Subcutaneous adipose tissue (tissue), 4 donors: ENCODE results near the gene ATL1. TPM values are rescaled to one million over a fixed set of nuclear protein-coding genes. Genes with fewer than 3 reads are reported as not detected.

Experiments used
- total RNA-seq, 4 donors: library from RNA; depleted of rRNA; stranded (reverse); fragments of >200 nt; gene quantifications; one replicate each; pipeline ENCODE4 v1.1.0, GENCODE V29; 2016
- TF ChIP-seq, protein P1 (sequence below): fragments of 450-650 bp; IDR thresholded peaks from one replicate; pipeline ENCODE4 v1.5.1; 2016; ENCODE audit warnings: low read depth, mild to moderate bottlenecking, control low read depth, antibody characterized with exemption, moderate library complexity

ATL1 gene
- total RNA-seq, 4 donors from 2014 or later, result 2.4 to 5.4 (median 4.9) TPM

DNA sequence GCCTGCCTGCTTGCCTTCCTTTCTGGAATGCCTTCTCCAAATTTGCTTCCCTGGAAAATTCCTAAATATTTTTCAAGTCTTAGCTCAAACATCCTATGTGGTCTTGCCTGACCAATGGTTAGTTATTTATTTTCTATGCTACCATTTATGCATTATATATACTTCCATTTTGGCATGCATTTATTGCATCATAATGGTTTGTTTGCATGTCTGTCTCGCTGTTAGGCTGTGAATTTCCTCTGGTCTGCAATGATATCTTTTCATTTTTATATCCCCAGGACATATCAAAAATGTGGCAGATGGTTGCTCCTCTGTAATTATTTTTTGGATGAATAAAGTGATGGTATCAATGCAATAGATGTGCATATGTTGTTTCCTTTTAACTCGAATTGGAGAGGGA lies 30.5 kb downstream of the ATL1 start:
- TF ChIP-seq, protein P1, sequence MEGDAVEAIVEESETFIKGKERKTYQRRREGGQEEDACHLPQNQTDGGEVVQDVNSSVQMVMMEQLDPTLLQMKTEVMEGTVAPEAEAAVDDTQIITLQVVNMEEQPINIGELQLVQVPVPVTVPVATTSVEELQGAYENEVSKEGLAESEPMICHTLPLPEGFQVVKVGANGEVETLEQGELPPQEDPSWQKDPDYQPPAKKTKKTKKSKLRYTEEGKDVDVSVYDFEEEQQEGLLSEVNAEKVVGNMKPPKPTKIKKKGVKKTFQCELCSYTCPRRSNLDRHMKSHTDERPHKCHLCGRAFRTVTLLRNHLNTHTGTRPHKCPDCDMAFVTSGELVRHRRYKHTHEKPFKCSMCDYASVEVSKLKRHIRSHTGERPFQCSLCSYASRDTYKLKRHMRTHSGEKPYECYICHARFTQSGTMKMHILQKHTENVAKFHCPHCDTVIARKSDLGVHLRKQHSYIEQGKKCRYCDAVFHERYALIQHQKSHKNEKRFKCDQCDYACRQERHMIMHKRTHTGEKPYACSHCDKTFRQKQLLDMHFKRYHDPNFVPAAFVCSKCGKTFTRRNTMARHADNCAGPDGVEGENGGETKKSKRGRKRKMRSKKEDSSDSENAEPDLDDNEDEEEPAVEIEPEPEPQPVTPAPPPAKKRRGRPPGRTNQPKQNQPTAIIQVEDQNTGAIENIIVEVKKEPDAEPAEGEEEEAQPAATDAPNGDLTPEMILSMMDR, result no peak

DNA sequence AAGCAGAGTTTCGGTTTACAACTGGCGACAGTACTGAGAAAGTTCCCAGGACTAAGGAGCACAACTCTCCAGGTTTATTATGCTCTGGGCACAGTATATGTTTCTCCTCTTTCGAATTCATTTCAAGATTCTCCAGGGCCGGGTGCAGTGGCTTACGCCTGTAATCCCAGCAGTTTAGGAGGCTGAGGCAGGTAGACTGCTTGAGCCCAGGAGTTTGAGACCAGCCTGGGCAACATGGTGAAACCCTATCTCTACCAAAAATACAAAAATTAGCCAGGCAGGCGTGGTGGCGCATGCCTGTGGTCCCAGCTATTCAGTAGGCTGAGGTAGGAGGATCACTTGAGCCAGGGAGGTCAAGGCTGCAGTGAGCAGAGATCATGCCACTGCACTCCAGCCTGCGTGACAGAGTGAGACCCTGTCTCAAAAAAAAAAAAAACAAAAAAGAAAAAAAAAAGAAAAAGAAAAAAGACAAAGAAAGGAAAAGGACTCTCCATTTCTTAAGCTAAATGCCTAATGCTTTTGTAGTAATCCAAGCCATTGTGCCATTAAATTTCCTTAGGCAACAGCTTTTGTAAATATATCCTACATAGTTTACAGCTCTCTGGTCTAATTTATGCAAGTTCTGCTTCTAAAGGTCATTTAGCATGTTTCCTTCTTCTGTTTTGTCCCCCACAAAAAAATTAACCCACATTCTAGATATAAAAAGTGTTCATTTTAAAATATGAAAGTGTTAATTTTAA lies 34.8 kb downstream of the ATL1 start:
- TF ChIP-seq, protein P1, result no peak

DNA sequence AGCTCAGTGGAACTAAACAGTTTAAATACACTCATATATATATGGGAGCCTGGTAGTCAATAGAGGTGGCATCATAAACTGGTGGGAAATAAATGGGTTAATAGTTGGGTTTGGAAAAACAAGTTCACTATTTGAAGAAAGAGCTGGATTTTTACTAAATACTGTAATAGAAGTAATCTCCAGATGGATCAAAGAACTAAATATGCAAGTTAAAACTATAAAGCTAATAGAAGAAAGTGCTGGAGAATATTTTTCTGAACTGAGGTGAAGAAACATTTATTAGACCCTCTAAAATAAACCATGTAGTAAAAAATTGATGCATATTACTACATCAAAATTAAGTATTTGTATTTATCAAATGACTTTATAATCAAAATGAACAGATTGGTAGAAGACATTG lies 38.8 kb downstream of the ATL1 start:
- TF ChIP-seq, protein P1, result no peak

DNA sequence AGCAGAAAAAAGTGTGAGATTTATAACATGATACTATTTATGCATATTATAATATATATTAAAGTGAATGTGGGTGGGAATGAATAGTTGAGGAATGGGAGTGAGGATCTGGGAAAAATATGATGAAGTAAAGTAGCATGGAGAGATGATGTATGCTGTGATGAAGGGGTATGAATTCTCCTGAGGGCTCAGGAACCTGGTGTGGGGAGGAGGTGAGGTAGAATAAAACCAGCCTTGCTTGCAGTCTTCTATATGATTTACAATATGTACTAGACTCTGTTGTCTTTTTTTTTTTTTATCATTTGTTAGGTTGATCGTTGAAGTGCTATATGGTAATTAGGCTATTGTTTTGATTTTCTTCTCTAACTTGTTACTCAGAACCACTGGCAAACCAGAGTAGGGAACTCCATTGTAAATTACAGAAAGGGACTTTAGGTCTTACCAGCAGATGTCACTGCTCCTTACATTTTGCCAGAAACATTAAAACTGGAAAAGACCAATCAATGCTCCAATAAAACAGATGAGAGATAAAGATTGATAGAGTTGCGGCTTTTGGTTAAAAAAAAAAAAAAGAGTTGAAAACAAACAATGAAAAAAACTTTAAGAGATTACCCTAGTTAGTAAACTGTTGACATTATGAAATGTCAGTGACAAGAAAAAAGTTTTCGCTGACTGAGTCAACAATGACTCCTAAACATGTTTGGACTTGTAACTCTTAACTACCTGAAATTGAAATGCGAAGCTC lies 39.9 kb downstream of the ATL1 start:
- TF ChIP-seq, protein P1, result no peak

DNA sequence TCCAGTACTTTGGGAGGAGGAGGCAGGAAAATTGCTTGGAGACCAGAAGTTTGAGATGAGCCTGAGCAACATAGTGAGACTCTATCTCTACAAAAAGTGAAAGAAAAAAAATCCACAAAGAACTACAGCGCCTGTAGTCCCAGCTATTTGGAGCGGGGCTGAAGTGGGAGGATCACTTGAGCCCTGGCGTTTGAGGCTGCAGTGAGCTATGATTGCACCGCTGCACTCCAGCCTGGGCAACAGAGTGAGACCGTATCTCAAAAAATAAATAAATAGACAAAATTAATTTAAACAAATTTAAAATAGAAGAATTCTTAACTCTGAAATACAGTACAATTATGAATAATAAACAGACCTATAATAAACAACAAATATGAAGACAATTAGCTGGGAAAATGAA lies 40.9 kb downstream of the ATL1 start:
- TF ChIP-seq, protein P1, result no peak

DNA sequence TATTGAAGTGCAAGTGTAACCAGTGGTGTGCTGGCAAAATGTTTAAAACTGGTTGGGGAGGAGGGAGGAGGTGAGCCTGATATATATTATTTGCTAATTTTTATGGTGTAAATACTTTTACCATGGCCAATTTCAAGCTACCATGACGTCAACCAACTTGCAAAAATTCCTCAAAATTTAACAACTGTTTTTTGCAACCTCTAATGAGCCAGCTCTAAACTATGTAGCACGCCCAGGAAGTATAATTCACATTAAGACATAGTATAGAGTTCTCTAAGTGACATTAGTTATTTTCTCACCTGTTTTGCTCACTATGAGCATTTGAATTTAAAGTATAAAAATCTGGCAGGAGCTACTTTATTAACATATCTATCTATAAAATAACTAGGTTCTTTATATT lies 41.4 kb downstream of the ATL1 start:
- TF ChIP-seq, protein P1, result no peak

DNA sequence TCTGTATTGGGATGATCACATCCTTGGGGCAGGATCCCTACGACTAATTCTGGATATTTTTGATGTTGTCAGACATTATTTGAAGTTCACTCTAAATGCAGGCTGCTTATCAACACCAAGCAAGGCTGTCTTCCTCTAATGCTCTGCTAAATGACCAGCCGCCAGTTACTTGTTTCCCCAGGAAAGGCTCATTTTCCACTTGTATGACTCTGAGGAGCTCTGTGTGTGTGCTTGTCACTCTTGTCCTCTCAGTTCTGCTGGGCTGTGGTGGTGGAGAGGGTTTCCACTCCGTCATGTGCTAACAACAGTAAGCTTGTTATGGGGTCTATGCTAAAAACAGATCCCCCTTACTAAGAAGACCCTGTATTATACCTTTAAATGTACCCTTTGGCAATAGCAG lies 42.1 kb downstream of the ATL1 start:
- TF ChIP-seq, protein P1, result no peak
